Endothelial cell of umbilical vein (primary cell): ENCODE results near the gene BDH1. TPM values are rescaled to one million over a fixed set of nuclear protein-coding genes. Genes with fewer than 3 reads are reported as not detected.

Source experiments
- BruUV-seq: library from RNA; stranded (reverse); fragments of 400-500 nt; replicated peaks from 2 replicates; lab custom pipeline; 2021; lab: Mats Ljungman, UMichigan
- CTCF ChIA-PET: fragments of 300-600, 350-600 bp; sonication (Branson Sonifier 250); formaldehyde crosslinking; loops from one replicate; lab custom pipeline; 2021; ENCODE audit warnings: antibody characterized with exemption, inconsistent platforms; lab: Charles Lee
- POLR2A ChIA-PET: fragments of 300-600, 350-600 bp; sonication (Branson Sonifier 250); formaldehyde crosslinking; loops from one replicate; lab custom pipeline; 2021; ENCODE audit warnings: antibody characterized with exemption, inconsistent platforms; lab: Charles Lee
- DNase-seq: peaks from one replicate; pipeline ENCODE4 v3.0.0-alpha.2; 2011; ENCODE audit warnings: low read depth, low spot score
- FAIRE-seq: peaks from 2 replicates; lab custom pipeline; 2011; peaks lifted over from hg19 to GRCh38; lab: Jason Lieb, UNC
- H2AFZ ChIP-seq: 2 replicates; pipeline ENCODE4 v1.6.0; 2012; ENCODE audit warnings: low read depth, low read length, control low read depth, inconsistent platforms
- H3K27ac ChIP-seq: 2 replicates; pipeline ENCODE4 v1.5.1; 2011; ENCODE audit warnings: low read depth, mild to moderate bottlenecking, control low read depth, low read length, moderate library complexity; ENCODE audit not compliant: insufficient read depth
- H3K27me3 ChIP-seq, 2 experiments: 2 replicates each; pipeline versions ENCODE4 v1.6.0 to v1.6.1; 2011; ENCODE audit warnings: low read length in 2 of 2, mixed read lengths in 1 of 2; ENCODE audit not compliant: control insufficient read depth in 2 of 2, insufficient read depth in 2 of 2
- H3K36me3 ChIP-seq, 2 experiments: 2 replicates in 1 of 2; 3 replicates in 1 of 2; pipeline ENCODE4 v1.5.1; 2011; ENCODE audit warnings: low read length in 2 of 2, mild to moderate bottlenecking in 1 of 2, moderate library complexity in 1 of 2; ENCODE audit not compliant: control insufficient read depth in 2 of 2, insufficient read depth in 2 of 2; ENCODE audit errors: extremely low read depth in 1 of 2
- H3K4me1 ChIP-seq: 3 replicates; pipeline ENCODE4 v1.5.1; 2011; ENCODE audit warnings: mild to moderate bottlenecking, low read length; ENCODE audit not compliant: control insufficient read depth, insufficient read depth; ENCODE audit errors: extremely low read depth
- H3K4me2 ChIP-seq: 2 replicates; pipeline ENCODE4 v1.6.1; 2011; ENCODE audit warnings: low read length, control low read depth, mixed read lengths; ENCODE audit not compliant: insufficient read depth
- H3K4me3 ChIP-seq, 3 experiments: fragments of 200-600 bp in 1 of 3; sonication (generic), shearing (Covaris generic) in 1 of 3; replicated peaks in 1 of 3; 2 replicates each; pipeline ENCODE4 v1.5.1; 2011 to 2016; ENCODE audit warnings: control low read depth in 3 of 3, low read length in 3 of 3, mild to moderate bottlenecking in 2 of 3, inconsistent platforms in 1 of 3, low read depth in 1 of 3, moderate library complexity in 1 of 3; ENCODE audit not compliant: insufficient read depth in 1 of 3
- H3K79me2 ChIP-seq: 2 replicates; pipeline ENCODE4 v1.6.0; 2012; ENCODE audit warnings: low read length, inconsistent platforms; ENCODE audit not compliant: control insufficient read depth, insufficient read depth
- H3K9ac ChIP-seq: replicated peaks from 2 replicates; pipeline ENCODE3; 2011; ENCODE audit warnings: low read length, control low read depth; ENCODE audit not compliant: insufficient read depth; ENCODE audit errors: extremely low read depth
- H3K9me1 ChIP-seq: replicated peaks from 3 replicates; pipeline ENCODE4 v1.6.0; 2011; ENCODE audit warnings: mild to moderate bottlenecking, low read length; ENCODE audit not compliant: control insufficient read depth, insufficient read depth; ENCODE audit errors: extremely low read depth
- H3K9me3 ChIP-seq: replicated peaks from 2 replicates; pipeline ENCODE4 v1.5.1; 2012; ENCODE audit warnings: low read length, inconsistent platforms; ENCODE audit not compliant: control insufficient read depth, insufficient read depth
- H4K20me1 ChIP-seq: replicated peaks from 2 replicates; pipeline ENCODE3; 2011; ENCODE audit warnings: mild to moderate bottlenecking, low read length; ENCODE audit not compliant: control insufficient read depth, insufficient read depth; ENCODE audit errors: extremely low read depth
- EZH2 ChIP-seq: IDR thresholded peaks from 2 replicates; pipeline ENCODE4 v1.6.1; 2012; ENCODE audit warnings: borderline replicate concordance, low read depth, mild to moderate bottlenecking, moderate library complexity, low read length, inconsistent platforms; ENCODE audit not compliant: severe bottlenecking
- FOS ChIP-seq: IDR thresholded peaks from 2 replicates; pipeline ENCODE4 v1.6.1; 2011; ENCODE audit warnings: mild to moderate bottlenecking, low read length, moderate library complexity, borderline replicate concordance; ENCODE audit not compliant: insufficient read depth
- GATA2 ChIP-seq: IDR thresholded peaks from 2 replicates; pipeline ENCODE4 v1.7.0; 2011; ENCODE audit warnings: low read depth, mild to moderate bottlenecking, moderate library complexity, mixed read lengths, low read length; ENCODE audit not compliant: insufficient read length, insufficient read depth
- JUN ChIP-seq: IDR thresholded peaks from 2 replicates; pipeline ENCODE4 v1.6.1; 2011; ENCODE audit warnings: borderline replicate concordance, low read depth; ENCODE audit not compliant: insufficient read length, insufficient read depth
- MYC ChIP-seq: IDR thresholded peaks from one replicate; pipeline ENCODE4 v1.6.1; 2011; ENCODE audit warnings: mild to moderate bottlenecking, low read depth, low read length
- POLR2A ChIP-seq: IDR thresholded peaks from 2 replicates; pipeline ENCODE4 v1.6.1; 2012; ENCODE audit warnings: low read depth, mild to moderate bottlenecking, control low read depth, low read length
- POLR2AphosphoS5 ChIP-seq: IDR thresholded peaks from 2 replicates; pipeline ENCODE4 v1.6.1; 2012; ENCODE audit warnings: low read depth, mild to moderate bottlenecking, control low read depth, low read length, moderate library complexity; ENCODE audit not compliant: insufficient read depth
- dilution Hi-C: fragments of 300-500 bp; cut with MboI; formaldehyde crosslinking; loops from one replicate; pipeline ENCODE4 v1.15.0; 2019; ENCODE audit warnings: low sequenced_read_pairs; ENCODE audit not compliant: extremely low pct_ligation_motif_present
- intact Hi-C: fragments of 100-400 bp; cut with micrococcal nuclease; formaldehyde crosslinking; loops from one replicate; pipeline ENCODE4 v1.10.0; 2022
- polyA plus RNA-seq, 4 experiments: library from polyadenylated mRNA; depleted of rRNA in 3 of 4; stranded (reverse) in 3 of 4; unstranded in 1 of 4; fragments of >200 nt; gene quantifications; 2 replicates each; pipeline versions ENCODE4 v1.2.1 to v1.2.3, GENCODE V29; 2011 to 2012; ENCODE audit warnings: missing spikeins in 1 of 4
- total RNA-seq: library from RNA; stranded (reverse); gene quantifications from 2 replicates; pipeline ENCODE4 v1.2.3, GENCODE V29; 2021
- TF ChIP-seq, protein P1 (sequence below), 2 donors: IDR thresholded peaks; 1 replicate in 1 of 2; 2 replicates in 1 of 2; pipeline ENCODE4 v1.5.1; 2011; ENCODE audit warnings: low read length in 2 of 2, mild to moderate bottlenecking in 2 of 2, moderate library complexity in 2 of 2, control low read depth in 1 of 2, inconsistent platforms in 1 of 2, low read depth in 1 of 2; ENCODE audit not compliant: insufficient read depth in 1 of 2; ENCODE audit errors: extremely low read depth in 1 of 2
- TF ChIP-seq, protein P2 (sequence below): IDR thresholded peaks from 2 replicates; pipeline ENCODE4 v1.6.1; 2011; ENCODE audit not compliant: insufficient read depth, insufficient read length

The BDH1 gene
- total and polyA plus RNA-seq, 2 donors (not counting 3 experiments of a cell fraction or from before 2014, with no cell fraction given), result 6.9 to 12.2 TPM

- no peaks in the 10 kb centered on the region for H3K9me3 ChIP-seq
- dilution Hi-C loops, result no loop called here
- POLR2A ChIA-PET, result no interaction called here
- CTCF ChIA-PET, result interaction anchor here (1.1 to 2.0 kb wide), 3 partner anchors 13 to 17 kb away, joined by 3 to 5 read pairs (median 4); no protein-coding TSS in a partner anchor
- no peak overlapping the region for H3K4me3 ChIP-seq
- no peaks in the 10 kb centered on the region for H3K36me3 ChIP-seq
- no peaks in the 10 kb centered on the region for H3K79me2 ChIP-seq
- no peak for FAIRE-seq
- no peak for DNase-seq
- H4K20me1 ChIP-seq, result no peaks in the 10 kb centered on the region
- TF ChIP-seq FOS, result no peak
- TF ChIP-seq POLR2A, result no peak
- TF ChIP-seq EZH2, result no peak
- no peak for TF ChIP-seq JUN
- TF ChIP-seq POLR2AphosphoS5, result no peak
- TF ChIP-seq, protein P1, sequence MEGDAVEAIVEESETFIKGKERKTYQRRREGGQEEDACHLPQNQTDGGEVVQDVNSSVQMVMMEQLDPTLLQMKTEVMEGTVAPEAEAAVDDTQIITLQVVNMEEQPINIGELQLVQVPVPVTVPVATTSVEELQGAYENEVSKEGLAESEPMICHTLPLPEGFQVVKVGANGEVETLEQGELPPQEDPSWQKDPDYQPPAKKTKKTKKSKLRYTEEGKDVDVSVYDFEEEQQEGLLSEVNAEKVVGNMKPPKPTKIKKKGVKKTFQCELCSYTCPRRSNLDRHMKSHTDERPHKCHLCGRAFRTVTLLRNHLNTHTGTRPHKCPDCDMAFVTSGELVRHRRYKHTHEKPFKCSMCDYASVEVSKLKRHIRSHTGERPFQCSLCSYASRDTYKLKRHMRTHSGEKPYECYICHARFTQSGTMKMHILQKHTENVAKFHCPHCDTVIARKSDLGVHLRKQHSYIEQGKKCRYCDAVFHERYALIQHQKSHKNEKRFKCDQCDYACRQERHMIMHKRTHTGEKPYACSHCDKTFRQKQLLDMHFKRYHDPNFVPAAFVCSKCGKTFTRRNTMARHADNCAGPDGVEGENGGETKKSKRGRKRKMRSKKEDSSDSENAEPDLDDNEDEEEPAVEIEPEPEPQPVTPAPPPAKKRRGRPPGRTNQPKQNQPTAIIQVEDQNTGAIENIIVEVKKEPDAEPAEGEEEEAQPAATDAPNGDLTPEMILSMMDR (IDR thresholded peaks at IDR 0.05; ENCODE audit: extremely low read depth in 1 of 2, insufficient read depth in 1 of 2, low read depth in 1 of 2, low read length in 2 of 2), result no peak
- TF ChIP-seq, protein P2, sequence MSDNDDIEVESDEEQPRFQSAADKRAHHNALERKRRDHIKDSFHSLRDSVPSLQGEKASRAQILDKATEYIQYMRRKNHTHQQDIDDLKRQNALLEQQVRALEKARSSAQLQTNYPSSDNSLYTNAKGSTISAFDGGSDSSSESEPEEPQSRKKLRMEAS, result no peak
- no peak for TF ChIP-seq MYC
- no peak for TF ChIP-seq GATA2
- no peaks in the 10 kb centered on the region for H3K27me3 ChIP-seq
- H3K4me2 ChIP-seq, result no peak overlapping the region
- BruUV-seq, result no TSS peak
- no peak overlapping the region for H3K9ac ChIP-seq
- no peaks in the 10 kb centered on the region for H3K9me1 ChIP-seq
- H2AFZ ChIP-seq, result no peak overlapping the region
- intact Hi-C loops, result no loop called here
- H3K27ac ChIP-seq, result no peak overlapping the region
- H3K4me1 ChIP-seq, result peaks cover 17% of the 10 kb centered on the region
These were observed 84.4 kb downstream of the BDH1 start for GRCh38 chr3:197471221-197472010.
